NB4 (cell line): ENCODE measurements around the gene INHBE.
"Not testable (repeated sequence)": the region's sequence is repeated elsewhere in the genome, so short reads cannot be mapped to it uniquely, and the experiment has no call there.

Source experiments
- DNase-seq: peaks from one replicate; pipeline ENCODE4 v3.0.0; 2010; ENCODE audit warnings: low read depth
- H3K4me3 ChIP-seq: one replicate; pipeline ENCODE4 v1.5.1; 2011; ENCODE audit warnings: mild to moderate bottlenecking, low read depth, low read length, moderate library complexity
- MYC ChIP-seq: IDR thresholded peaks from 2 replicates; pipeline ENCODE4 v1.6.1; 2011; ENCODE audit warnings: low read depth, low read length
- POLR2A ChIP-seq: IDR thresholded peaks from 2 replicates; pipeline ENCODE4 v1.6.1; 2011; ENCODE audit warnings: mild to moderate bottlenecking; ENCODE audit not compliant: insufficient read length; ENCODE audit errors: extremely low read depth
- TF ChIP-seq, protein P1 (sequence below): IDR thresholded peaks from one replicate; pipeline ENCODE4 v1.5.1; 2012; ENCODE audit warnings: low read depth, low read length
- TF ChIP-seq, protein P2 (sequence below): IDR thresholded peaks from 2 replicates; pipeline ENCODE4 v1.6.1; 2011; ENCODE audit warnings: low read depth, low read length

Gene INHBE, protein sequence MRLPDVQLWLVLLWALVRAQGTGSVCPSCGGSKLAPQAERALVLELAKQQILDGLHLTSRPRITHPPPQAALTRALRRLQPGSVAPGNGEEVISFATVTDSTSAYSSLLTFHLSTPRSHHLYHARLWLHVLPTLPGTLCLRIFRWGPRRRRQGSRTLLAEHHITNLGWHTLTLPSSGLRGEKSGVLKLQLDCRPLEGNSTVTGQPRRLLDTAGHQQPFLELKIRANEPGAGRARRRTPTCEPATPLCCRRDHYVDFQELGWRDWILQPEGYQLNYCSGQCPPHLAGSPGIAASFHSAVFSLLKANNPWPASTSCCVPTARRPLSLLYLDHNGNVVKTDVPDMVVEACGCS

DNA sequence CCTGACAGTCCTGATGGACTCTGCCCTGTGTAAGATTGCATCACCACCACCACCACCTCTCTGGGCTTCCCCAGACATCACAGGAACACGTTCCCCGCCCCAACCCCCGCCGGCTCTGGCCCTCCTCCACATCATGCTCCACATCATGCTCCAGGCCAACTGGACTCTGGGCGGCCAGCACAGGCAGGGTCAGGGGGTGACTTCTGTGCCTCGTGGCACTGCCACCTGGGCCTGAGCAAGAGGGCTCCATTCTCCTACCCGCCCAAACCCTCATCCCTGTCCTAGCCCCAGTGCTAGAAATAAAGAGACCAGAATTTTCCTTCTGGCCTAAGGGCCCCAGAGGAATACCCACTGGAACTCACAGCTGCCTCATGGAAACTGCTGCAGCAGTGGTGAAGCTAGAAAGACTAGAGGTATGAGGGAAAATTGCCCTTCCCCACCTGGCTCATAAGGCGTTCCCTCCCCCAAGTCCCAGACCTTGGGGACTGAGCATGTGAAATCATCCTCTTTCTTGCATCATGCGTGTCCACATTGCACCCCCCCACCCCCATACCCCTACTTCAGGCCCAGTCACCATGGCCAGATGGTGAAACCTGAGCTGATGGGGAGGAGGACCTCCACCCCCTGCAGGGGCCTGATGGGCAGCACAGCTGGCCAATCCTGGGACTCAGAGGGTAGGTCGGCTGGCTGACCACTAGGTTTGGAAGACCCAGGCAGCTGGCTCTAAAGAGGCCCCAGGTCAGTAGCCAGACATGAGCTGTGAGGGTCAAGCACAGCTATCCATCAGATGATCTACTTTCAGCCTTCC, at the start of gene INHBE:
TSS of gene INHBE (plus strand) at position 742 of the 808 bp plus-strand sequence. CDS start 230 bp downstream, outside the sequence.
- DNase-seq: peak; percentile 79
- no peak for TF ChIP-seq POLR2A
- 0 out of 2 replicates have a peak, but pooled peaks have one; percentile 11 for TF ChIP-seq MYC
- TF ChIP-seq, protein P1, sequence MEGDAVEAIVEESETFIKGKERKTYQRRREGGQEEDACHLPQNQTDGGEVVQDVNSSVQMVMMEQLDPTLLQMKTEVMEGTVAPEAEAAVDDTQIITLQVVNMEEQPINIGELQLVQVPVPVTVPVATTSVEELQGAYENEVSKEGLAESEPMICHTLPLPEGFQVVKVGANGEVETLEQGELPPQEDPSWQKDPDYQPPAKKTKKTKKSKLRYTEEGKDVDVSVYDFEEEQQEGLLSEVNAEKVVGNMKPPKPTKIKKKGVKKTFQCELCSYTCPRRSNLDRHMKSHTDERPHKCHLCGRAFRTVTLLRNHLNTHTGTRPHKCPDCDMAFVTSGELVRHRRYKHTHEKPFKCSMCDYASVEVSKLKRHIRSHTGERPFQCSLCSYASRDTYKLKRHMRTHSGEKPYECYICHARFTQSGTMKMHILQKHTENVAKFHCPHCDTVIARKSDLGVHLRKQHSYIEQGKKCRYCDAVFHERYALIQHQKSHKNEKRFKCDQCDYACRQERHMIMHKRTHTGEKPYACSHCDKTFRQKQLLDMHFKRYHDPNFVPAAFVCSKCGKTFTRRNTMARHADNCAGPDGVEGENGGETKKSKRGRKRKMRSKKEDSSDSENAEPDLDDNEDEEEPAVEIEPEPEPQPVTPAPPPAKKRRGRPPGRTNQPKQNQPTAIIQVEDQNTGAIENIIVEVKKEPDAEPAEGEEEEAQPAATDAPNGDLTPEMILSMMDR: no peak
- TF ChIP-seq, protein P2, sequence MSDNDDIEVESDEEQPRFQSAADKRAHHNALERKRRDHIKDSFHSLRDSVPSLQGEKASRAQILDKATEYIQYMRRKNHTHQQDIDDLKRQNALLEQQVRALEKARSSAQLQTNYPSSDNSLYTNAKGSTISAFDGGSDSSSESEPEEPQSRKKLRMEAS: peak; percentile 42
- H3K4me3 ChIP-seq: no peak within 1 kb of the TSS

DNA sequence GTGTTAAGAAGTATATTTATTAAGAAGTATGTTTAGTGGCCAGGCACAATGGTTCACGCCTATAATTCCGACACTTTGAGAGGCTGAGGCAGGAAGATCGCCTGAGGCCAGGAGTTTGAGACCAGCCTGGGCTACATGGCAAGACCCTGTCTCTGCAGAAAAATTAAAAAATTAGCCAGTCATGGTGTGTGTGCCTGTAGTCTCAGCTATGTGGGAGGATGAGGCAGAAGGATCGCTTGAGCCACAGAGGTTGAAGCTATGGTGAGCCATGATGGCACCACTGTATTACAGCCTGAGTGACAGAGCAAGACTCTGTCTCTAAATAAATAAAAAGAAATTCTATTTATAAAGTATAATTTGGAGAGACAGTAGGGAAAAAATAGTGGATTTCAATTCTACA, 44.6 kb upstream of the INHBE start:
- no peak overlapping the region for H3K4me3 ChIP-seq
- TF ChIP-seq MYC (no peak), POLR2A (no peak)
- TF ChIP-seq, protein P2: no peak
- TF ChIP-seq, protein P1: no peak
- DNase-seq: no peak

DNA sequence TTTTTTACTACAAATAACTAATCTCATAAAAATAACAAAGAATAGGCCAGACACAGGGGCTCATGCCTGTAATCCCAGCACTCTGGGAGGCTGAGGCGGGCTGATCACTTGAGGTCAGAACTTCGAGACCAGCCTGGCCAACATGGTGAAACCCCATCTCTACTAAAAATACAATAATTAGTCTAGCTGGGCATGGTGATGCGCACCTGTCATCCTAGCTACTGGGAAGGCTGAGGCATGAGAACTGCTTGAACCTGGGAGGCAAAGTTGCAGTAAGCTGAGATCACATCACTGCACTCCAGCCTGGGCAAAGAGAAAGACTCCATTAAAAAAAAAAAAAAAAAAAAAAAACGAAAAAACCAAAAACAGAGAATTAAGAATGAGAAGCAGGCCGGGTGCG, 40.9 kb upstream of the INHBE start:
- not testable (repeated sequence) for DNase-seq, H3K4me3 ChIP-seq

DNA sequence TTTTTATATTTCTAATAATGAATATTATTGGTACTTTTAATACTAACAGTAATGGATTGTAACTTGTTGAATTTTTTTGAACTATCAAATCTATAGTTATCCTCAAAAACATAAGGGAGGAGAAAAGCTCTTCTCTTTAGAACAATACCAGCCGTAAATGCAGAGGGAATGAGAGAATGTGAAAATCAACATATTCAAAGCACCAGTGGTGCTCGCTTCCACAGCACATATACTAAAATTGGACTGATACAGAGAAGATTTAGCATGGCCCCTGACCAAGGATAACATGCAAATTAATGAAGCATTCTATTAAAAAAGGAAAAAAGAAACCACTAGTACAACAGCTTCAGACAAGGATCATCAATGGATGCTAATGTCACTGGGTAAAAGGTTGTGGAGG, 40.0 kb upstream of the INHBE start:
- DNase-seq: no peak
- TF ChIP-seq, protein P1: no peak
- TF ChIP-seq, protein P2: no peak
- TF ChIP-seq POLR2A: no peak
- no peak for TF ChIP-seq MYC
- no peak overlapping the region for H3K4me3 ChIP-seq

DNA sequence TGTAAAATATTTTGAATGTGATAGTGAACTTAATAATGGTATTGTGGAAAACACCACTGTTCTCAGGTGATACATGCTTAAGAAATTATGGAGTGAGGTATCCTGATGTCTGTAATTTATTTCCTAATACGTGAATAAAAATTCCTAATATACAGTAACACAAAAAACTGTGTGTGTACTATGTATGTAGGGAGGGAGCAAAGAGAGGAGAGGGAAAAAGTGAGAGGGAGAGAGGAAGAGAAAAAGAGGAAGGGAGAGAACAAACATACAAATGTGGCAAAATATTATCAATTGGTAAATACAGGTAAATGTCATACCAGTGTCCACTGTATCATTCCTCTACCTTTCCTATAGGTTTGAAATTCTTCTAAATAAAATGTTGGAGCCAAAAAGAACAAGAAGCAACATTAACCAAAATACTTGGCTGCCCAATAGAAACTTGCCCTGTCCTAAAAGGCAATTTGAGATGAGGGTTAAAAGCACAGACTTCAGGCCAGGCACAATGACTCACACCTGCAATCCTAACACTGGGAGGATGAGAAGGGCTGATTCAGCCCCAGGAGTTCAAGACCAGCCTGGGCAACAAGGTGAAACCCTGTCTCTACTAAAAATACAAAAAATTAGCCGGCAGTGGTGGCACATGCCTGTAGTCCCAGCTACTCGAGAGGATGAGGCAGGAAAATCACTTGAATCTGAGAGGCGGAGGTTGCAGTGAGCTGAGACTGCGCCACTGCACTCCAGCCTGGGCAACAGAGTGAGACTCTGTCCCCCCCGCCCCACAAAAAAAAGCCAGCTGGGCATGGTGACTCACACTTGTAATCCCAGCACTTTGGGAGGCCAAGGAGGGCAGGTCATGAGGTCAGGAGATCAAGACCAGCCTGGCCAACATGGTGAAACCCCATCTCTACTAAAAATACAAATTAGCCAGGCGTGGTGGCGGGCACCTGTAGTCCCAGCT, 38.8 kb upstream of the INHBE start:
- peak; percentile 24 for DNase-seq
- TF ChIP-seq MYC (no peak), POLR2A (no peak)
- TF ChIP-seq, protein P1: no peak
- TF ChIP-seq, protein P2: no peak
- no peak overlapping the region for H3K4me3 ChIP-seq
